ENCODE data around the gene PIK3R6. TPM values are rescaled to one million over a fixed set of nuclear protein-coding genes. Genes with fewer than 3 reads are reported as not detected.

PIK3R6 gene
- total RNA-seq, 3 donors from 2014 or later (not counting 1 experiment from before 2014, with no cell fraction given): 0.84 to 6.3 (median 1.4) TPM

DNA sequence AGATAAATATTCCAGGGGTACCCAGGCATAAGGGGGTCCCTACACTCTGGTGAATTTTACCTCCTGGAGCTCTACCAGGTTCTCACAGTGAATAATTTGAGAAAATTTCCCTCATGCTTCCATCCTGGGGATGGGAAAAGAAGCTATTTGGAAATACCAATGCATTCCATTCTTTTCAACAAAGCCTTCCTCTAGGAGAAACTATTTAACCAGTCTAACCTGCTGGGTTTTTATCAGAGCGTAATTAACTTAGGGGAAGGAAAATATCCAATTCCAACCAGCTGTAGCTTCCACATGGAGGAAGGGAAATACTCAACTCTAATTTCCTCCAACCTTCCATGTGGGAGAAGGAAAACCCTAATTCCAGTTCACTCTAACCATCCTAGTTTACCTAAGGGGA is 85.3 kb downstream of the PIK3R6 start:
- WGBS (ENCODE audit: insufficient coverage): no CpG with 5 or more reads among the region's 1 CpG
- Mint-ChIP-seq H3K9me3 (no peaks in the 10 kb centered on the region), H3K4me3 (no peak overlapping the region), H3K4me1 (peaks cover 10 to 15% of the 10 kb centered on the region in 2 donors), H3K27ac (no peak overlapping the region), H3K36me3 (no peaks in the 10 kb centered on the region), H3K27me3 (ENCODE audit: low read depth in 2 of 2) (peaks cover 9 to 15% of the 10 kb centered on the region in 2 donors)
- Histone ChIP-seq H3K27ac (ENCODE audit: low read length) (no peak overlapping the region), H3K36me3 (ENCODE audit: control insufficient read depth, insufficient read depth, low read length) (no peaks in the 10 kb centered on the region), H3K27me3 (ENCODE audit: control insufficient read depth, insufficient read depth, low read length) (peaks cover 6% of the 10 kb centered on the region), H3K9me3 (ENCODE audit: control insufficient read depth, insufficient read depth, low read length) (no peaks in the 10 kb centered on the region), H3K4me1 (ENCODE audit: control insufficient read depth, insufficient read depth, low read length) (peaks cover 5% of the 10 kb centered on the region), H3K4me3 (ENCODE audit: low read length) (no peak overlapping the region)
- intact Hi-C loops (cut with micrococcal nuclease): loop anchor here (10.0 kb wide), 2 partner anchors 223 to 687 kb away; no protein-coding TSS in a partner anchor
- no peak for ATAC-seq
- no peak for DNase-seq
- TF ChIP-seq, protein P1, sequence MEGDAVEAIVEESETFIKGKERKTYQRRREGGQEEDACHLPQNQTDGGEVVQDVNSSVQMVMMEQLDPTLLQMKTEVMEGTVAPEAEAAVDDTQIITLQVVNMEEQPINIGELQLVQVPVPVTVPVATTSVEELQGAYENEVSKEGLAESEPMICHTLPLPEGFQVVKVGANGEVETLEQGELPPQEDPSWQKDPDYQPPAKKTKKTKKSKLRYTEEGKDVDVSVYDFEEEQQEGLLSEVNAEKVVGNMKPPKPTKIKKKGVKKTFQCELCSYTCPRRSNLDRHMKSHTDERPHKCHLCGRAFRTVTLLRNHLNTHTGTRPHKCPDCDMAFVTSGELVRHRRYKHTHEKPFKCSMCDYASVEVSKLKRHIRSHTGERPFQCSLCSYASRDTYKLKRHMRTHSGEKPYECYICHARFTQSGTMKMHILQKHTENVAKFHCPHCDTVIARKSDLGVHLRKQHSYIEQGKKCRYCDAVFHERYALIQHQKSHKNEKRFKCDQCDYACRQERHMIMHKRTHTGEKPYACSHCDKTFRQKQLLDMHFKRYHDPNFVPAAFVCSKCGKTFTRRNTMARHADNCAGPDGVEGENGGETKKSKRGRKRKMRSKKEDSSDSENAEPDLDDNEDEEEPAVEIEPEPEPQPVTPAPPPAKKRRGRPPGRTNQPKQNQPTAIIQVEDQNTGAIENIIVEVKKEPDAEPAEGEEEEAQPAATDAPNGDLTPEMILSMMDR (IDR thresholded peaks at IDR 0.05): no peak

GRCh38 chr17:8781776-8782175 is 85.7 kb downstream of the PIK3R6 start:
- WGBS (ENCODE audit: insufficient coverage): 77% methylated on average over 4 of the region's 4 CpGs
- Histone ChIP-seq H3K27ac (ENCODE audit: low read length) (no peak overlapping the region), H3K36me3 (ENCODE audit: control insufficient read depth, insufficient read depth, low read length) (no peaks in the 10 kb centered on the region), H3K9me3 (ENCODE audit: control insufficient read depth, insufficient read depth, low read length) (no peaks in the 10 kb centered on the region), H3K4me1 (ENCODE audit: control insufficient read depth, insufficient read depth, low read length) (peaks cover 5% of the 10 kb centered on the region), H3K4me3 (ENCODE audit: low read length) (no peak overlapping the region), H3K27me3 (ENCODE audit: control insufficient read depth, insufficient read depth, low read length) (peaks cover 10% of the 10 kb centered on the region)
- ATAC-seq (no peak), DNase-seq (no peak)
- no peaks in the 10 kb centered on the region for H3K36me3 Mint-ChIP-seq
- peaks cover 13 to 19% of the 10 kb centered on the region in 2 donors for H3K27me3 Mint-ChIP-seq (ENCODE audit: low read depth in 2 of 2)
- H3K4me3 Mint-ChIP-seq: no peak overlapping the region
- TF ChIP-seq, protein P1 (IDR thresholded peaks at IDR 0.05): no peak
- H3K27ac Mint-ChIP-seq: no peak overlapping the region
- H3K4me1 Mint-ChIP-seq: peaks cover 10 to 15% of the 10 kb centered on the region in 2 donors
- intact Hi-C loops (cut with micrococcal nuclease): loop anchor here (10.0 kb wide), 2 partner anchors 223 to 687 kb away; no protein-coding TSS in a partner anchor
- no peaks in the 10 kb centered on the region for H3K9me3 Mint-ChIP-seq

GRCh38 chr17:8776881-8777280 is 90.6 kb downstream of the PIK3R6 start:
- intact Hi-C loops (cut with micrococcal nuclease): no loop called here
- TF ChIP-seq, protein P1 (IDR thresholded peaks at IDR 0.05): no peak
- H3K27me3 ChIP-seq (ENCODE audit: control insufficient read depth, insufficient read depth, low read length): peaks cover 17% of the 10 kb centered on the region
- no peaks in the 10 kb centered on the region for H3K4me1 ChIP-seq (ENCODE audit: control insufficient read depth, insufficient read depth, low read length)
- Mint-ChIP-seq H3K36me3 (peaks cover 9% of the 10 kb centered on the region), H3K27ac (no peak overlapping the region), H3K4me1 (peaks cover 10% of the 10 kb centered on the region in 2 donors), H3K27me3 (ENCODE audit: low read depth in 2 of 2) (peaks cover 24 to 40% of the 10 kb centered on the region in 2 donors), H3K9me3 (peaks cover 2 to 4% of the 10 kb centered on the region in 2 donors), H3K4me3 (no peak overlapping the region)
- no peak overlapping the region for H3K4me3 ChIP-seq (ENCODE audit: low read length)
- H3K27ac ChIP-seq (ENCODE audit: low read length): no peak overlapping the region
- H3K9me3 ChIP-seq (ENCODE audit: control insufficient read depth, insufficient read depth, low read length): no peaks in the 10 kb centered on the region
- DNase-seq (no peak), ATAC-seq (no peak)
- no CpG with 5 or more reads among the region's 1 CpG for WGBS (ENCODE audit: insufficient coverage)
- no peaks in the 10 kb centered on the region for H3K36me3 ChIP-seq (ENCODE audit: control insufficient read depth, insufficient read depth, low read length)

- Histone ChIP-seq H3K27ac (ENCODE audit: low read length) (no peak overlapping the region), H3K4me3 (ENCODE audit: low read length) (no peak overlapping the region), H3K9me3 (ENCODE audit: control insufficient read depth, insufficient read depth, low read length) (no peaks in the 10 kb centered on the region), H3K27me3 (ENCODE audit: control insufficient read depth, insufficient read depth, low read length) (peaks cover 17% of the 10 kb centered on the region), H3K36me3 (ENCODE audit: control insufficient read depth, insufficient read depth, low read length) (no peaks in the 10 kb centered on the region), H3K4me1 (ENCODE audit: control insufficient read depth, insufficient read depth, low read length) (no peaks in the 10 kb centered on the region)
- Mint-ChIP-seq H3K4me3 (no peak overlapping the region), H3K27ac (no peak overlapping the region), H3K9me3 (peaks cover 2 to 4% of the 10 kb centered on the region in 2 donors), H3K4me1 (peaks cover 3 to 4% of the 10 kb centered on the region in 2 donors), H3K36me3 (peaks cover 9% of the 10 kb centered on the region), H3K27me3 (ENCODE audit: low read depth in 2 of 2) (peaks cover 24 to 40% of the 10 kb centered on the region in 2 donors)
- no peak for DNase-seq
- intact Hi-C loops (cut with micrococcal nuclease): no loop called here
- TF ChIP-seq, protein P1 (IDR thresholded peaks at IDR 0.05): no peak
- no peak for ATAC-seq
These were observed 91.2 kb downstream of the PIK3R6 start for GRCh38 chr17:8776248-8776647.

Measured in natural killer cell (primary cell).